GM18498 (cell line): Measurements from ENCODE around the gene MAN1C1.
"Not testable (repeated sequence)": the region's sequence is repeated elsewhere in the genome, so short reads cannot be mapped to it uniquely, and the experiment has no call there.

Experiments
- ATAC-seq: cut with Tn5 transposase; IDR thresholded peaks from one replicate; pipeline ENCODE4 v1.9.1; 2021; ENCODE audit warnings: mild to moderate bottlenecking, moderate library complexity; ENCODE audit not compliant: unreplicated experiment

MAN1C1 gene

DNA sequence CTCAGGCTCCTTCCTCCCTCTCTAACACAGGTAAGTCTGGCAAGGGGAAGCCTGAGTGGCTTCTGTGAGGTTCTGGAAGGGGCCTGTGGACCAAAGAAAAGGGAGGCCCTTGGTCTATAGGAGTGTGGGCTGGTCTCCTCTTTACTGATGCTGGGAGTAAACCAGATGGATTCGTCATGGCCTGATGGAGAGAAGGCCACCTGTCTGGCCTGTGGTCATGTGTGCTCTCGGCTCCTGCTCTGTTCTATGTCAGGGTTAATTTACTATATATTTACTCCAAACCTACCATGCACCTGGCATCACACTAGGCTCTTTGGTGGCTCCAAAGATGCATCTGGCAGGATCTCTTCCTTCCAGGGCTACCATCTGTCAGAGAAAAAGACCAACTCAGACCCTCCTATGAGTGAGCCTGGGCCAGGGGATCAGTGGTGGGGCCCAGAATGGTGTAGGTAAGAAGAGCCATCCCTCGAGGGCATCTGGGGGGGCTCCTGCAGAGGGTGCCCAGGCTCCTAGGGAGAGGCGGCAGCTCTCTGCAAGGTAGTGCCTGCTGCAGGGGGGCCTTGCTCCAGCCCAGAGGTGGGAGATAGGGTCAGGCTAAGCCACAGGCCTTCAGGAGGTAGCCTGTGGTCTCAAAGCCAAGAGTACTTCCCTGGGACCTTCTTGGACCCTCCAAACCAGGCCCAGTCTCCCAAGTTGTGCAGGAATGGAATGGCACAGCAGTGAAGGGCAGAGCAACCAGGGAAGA, 115.2 kb downstream of the MAN1C1 start:
- no peak for ATAC-seq

DNA sequence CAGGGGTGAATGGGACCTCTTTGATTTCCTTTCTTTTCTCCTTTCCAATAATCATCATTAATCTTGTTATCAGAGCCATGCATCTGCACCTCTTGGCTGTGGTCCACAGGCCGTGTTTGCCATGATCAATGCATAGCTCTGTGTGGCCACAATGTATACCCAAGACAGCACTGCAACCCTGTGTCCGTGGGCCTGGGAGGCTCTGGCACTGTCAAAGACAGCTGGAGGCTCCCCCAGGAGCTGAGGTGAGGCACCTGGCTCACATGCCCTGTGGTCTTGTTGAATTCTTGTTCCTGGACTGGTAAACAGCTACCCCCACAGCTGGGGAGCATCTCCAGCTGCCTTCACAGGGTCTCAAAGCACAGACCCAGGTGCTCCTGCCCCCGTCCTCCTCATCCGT, 116.2 kb downstream of the MAN1C1 start:
- ATAC-seq, result no peak

DNA sequence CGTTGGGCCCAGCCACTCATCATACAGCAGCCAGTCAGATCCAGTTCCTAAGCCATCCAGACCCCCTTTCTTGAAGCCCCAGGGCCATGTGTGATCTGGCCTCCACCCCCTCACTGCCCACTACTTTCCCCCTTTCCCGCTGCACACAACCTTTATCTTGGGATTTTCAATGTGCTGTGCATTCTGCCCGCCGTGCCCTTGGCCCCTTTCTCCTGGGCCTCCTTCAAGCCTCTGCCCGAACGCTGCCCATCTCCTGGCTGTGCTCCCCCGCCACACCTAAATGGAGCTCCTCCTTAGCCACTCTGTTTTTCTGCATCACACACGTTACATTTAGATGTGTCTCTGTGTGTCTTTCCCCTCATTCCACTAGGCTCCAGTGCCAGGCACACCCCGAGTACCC, 116.7 kb downstream of the MAN1C1 start:
- ATAC-seq, result no peak

DNA sequence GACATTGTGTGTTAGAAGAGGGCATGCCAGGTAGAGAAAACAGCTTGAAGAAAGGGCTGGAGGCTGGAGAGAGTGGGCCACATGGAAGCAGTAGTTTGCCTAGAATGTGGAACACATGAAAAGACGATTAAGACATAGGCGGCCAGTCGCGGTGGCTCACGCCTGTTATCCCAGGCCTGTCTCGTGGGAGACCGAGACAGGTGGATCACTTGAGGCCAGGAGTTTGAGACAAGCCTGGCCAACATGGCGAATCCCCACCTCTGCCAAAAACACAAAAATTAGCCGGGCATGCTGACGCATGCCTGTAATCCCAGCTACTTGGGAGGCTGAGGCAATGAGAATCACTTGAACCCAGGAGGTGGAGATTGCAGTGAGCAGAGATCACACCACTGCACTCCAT, 118.4 kb downstream of the MAN1C1 start:
- ATAC-seq, result not testable (repeated sequence)

DNA sequence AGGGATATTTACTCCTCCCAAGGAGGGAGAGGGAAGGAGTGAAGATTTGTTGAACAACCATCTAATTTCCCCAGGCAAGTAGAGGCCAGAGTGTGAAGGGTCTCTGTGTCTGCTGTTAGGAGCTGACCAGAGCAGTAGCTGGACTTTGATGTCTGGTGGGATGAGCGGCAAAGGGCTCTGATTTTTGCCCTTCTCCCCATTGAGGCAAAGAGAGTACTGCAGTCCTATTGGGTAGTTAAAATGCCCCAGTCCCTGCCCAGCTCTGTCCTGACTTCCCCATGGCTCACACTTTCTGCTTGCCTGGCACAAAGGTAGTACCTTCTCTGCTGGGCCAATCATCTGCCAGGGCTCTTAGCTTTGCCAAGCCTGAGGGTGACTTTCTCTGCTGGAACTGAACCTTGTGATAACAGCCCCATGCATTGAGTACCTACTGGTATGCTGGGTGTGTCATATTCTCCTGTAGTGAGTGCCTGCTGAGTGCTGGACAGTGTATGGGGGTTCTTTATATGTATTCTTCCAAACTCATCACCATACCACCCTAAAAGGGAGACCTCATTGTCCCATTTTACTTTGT, 119.5 kb downstream of the MAN1C1 start:
- ATAC-seq, result no peak

DNA sequence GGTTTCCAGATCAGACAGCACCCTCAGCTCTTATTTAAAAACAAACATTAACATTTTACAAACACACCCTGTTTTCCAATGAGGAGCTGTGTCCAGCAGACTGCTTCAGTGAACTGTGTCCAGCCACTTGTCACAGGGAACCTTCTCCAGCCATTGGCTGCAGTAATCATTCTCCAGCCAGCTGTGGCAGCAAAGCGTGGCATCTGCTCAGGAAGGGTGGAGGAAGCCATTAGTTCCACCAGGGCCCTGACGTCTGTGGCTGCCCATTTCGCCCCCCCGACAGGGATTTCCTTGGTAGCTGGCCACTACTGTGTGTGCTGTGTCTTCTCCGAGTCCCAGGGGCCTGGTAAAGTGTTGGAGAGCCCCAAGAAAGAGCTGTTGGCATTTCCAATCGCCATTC, 120.5 kb downstream of the MAN1C1 start:
- no peak for ATAC-seq

DNA sequence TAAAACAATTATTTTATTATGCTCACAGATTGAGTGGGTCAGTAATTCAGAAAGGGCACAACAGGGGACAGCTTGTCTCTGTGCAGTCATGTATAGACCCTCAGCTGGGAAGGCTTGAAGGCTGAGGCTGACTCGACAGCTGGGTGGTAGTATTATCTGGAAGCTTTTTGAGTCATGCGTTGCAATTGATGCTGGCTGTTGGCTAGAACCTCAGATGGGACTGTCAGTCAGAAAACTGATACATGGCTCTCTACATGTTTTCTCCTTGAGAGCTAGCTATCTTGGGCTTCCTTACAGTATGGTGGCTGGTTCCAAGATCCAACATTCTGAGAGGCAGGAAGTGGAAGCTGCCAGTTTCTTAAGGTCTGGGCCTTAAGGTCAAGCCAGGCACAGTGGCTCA, 121.9 kb downstream of the MAN1C1 start:
- no peak for ATAC-seq

DNA sequence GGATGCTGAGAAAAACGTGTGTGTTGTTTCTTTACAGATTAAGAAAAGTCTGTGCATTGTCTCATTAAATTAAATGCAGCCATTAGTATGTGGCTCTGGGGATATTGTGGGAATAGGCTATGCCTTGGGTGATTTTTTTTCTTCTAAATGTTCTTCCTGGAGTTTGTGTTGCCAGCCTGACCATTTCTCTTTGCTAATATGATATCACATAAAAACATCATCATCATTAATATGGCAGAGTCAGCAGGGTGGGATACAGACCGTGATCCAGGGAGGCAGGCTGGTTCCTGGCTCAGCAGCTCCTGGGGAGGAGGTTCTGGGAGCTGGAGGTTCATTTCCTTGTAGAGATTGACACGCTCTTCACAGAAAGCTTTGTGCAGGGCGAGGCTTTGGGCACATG, 122.8 kb downstream of the MAN1C1 start:
- no peak for ATAC-seq

DNA sequence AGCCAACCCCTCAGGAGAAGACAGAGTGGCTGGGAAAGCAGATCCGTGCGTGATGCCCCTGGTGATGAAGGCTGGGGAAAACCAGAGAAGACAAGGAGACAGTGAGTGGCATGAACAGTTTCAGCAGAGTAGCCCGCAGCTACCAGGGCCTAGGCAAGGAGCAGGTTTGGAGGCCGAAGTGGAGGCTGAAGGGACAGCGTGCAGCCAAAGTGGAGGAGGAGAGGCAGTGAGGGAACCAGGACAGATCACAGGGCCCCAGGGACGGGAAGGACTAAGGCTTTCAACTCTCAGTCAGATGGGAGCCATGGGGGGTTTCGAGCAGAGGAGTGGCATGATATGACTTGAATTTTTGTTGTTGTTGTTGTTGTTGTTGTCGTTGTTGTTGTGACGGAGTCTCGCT, 123.5 kb downstream of the MAN1C1 start:
- no peak for ATAC-seq

DNA sequence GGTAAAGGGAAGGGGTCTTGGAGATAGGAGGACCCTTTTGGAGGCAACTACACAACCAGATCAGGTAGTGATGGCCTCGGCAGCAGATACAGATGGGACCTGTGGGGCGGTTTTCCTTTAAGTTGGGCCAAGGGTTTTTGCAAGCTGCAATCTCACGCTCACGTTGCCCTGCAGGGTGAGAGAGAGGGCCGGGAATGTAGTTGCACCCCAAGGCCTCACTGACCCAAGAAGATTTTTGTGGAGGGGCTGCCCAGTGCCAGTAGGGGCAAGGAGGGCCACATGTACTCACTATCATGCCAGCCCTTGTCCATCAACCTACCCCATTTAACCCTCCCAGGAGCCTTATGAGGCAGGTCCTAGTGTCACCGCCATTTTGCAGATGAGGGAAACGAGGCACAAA, 125.7 kb downstream of the MAN1C1 start:
- ATAC-seq, result no peak

DNA sequence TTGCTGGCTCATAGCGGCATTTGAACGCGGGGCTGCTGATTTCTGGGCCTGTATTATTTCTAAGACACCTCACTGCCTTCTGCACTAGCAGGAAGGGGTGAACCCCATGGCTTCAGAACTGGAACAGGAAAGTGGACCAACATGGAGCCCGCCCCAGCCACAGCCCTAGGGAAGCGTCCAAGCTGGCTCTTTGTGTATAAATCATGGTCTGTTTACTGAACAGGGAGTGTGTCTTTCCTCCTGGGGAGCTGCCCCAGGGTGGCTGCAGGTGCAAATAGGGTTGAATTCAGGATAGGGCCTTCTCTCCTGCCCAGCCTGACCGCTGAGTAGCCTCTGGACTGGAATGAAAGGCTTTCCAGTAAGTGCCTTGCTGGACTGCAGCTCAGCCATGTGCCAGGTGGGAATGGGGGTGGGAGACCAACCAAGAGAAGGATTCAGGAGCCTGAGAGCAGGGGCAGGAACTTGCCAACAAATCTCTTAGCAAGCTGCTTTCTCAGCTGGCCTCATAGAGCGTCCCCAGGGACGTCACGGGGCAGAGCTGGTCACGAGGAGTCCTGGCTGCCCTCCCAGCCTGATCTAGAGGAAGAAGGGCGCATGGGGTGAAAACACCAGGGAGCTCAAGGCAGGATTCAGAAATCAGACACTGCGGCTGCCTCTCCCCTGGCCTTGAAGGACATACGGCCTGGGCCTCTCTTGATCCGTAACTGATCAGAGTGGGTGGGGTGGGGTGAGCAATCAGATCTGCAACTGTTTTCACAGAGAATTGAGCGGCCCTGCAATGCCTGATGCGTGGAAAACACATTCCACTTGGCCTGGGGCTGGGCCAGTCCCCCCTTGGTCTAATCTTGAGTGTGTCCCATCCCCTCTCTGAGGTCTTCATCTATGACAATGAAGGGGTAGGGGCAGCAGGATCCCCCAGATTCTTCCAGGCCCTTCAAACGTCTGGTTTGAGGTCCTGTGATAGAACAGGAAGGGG, 126.9 kb downstream of the MAN1C1 start:
- ATAC-seq, result no peak

DNA sequence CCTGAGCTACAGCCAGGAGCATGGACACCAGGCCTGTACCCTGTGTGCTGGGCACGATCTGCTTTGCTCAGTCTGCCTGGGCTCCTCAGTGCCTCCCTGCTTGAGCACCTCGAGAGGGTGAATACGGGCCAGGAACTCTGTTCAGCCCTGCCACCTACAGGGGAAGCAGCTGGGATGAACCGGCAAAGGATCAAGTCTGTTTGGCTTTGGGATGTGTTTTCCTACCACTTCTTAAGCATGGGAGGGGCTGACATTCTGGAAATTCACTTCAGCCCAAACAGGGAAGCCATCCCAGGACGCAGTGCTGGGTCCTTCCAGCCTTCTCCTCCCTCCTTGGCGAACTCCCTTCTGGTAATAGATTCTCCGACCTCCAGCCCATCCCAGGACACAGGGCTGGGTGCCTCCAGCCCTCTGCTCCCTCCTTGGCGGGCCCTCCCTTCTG, 127.6 kb downstream of the MAN1C1 start:
- ATAC-seq, result no peak

DNA sequence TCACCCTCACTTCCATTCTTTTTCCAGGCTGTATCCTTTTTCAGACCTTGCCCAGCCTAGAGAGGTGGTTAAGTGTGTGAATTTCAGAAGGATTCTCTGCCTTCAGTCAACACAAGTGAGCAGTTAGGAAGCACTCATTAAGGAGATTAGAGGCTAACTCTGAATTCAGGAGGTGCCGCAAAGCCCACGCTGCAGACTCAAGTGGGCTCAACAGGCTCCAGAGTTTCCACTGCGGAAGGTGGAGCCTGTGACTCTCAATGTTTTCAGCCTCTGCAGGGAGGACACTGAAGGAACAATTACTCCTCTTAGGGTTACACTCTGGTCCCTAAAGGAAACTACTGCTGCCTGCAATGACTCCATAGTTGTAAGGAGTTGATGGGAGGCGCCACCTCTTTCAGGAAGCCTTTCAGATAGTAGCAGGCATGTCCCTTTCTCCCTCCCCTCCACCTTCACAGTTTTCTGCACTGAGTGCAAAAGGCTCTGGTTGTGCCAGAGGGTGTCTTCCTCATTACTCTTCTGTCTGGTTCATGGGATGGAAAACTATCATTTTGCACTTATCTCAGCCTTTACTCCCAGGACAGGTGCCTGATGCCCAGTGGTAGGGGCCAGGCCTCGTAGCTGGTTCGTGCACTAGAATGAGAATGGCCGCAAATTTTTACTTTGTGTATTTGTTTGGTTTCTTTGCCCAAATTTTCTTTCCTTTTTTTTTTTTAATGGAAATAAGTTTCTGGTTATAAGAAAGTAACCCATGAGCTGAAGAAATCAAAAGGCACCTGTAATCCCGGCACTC, 128.2 kb downstream of the MAN1C1 start:
- ATAC-seq, result no peak

DNA sequence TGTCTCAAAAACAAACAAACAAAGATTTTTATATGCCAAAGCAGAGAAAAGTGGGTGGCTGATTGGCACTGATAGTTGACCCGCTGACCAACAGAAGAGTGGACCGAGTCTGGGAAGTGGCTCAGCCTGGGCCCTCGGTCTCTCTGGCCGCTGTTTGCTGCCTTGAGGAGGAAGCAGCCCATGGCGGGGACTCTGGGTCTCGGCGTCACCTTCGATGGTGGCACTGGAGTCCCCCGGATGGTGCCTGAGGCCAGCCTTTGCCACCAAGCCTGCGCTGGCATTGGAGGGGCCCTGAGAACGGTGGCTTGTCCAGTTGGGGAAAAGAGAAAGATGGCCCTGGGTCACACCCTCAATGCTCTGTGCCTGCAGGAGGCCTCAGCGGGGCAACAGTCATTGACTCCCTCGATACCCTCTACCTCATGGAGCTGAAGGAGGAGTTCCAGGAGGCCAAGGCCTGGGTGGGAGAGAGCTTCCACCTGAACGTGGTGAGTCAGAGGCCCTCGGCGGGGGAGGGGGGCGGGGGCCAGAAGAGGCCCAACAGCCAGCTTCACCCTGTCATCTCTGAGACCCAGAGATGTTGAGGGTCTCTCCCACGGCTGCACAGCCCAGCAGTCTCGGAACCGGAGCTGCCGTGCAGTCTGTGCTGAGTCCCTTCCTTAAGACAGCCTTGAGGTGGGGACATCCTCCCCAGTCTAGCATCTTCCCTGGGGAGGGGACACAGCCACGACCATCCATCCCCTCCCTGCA, 129.9 kb downstream of the MAN1C1 start:
- no peak for ATAC-seq

DNA sequence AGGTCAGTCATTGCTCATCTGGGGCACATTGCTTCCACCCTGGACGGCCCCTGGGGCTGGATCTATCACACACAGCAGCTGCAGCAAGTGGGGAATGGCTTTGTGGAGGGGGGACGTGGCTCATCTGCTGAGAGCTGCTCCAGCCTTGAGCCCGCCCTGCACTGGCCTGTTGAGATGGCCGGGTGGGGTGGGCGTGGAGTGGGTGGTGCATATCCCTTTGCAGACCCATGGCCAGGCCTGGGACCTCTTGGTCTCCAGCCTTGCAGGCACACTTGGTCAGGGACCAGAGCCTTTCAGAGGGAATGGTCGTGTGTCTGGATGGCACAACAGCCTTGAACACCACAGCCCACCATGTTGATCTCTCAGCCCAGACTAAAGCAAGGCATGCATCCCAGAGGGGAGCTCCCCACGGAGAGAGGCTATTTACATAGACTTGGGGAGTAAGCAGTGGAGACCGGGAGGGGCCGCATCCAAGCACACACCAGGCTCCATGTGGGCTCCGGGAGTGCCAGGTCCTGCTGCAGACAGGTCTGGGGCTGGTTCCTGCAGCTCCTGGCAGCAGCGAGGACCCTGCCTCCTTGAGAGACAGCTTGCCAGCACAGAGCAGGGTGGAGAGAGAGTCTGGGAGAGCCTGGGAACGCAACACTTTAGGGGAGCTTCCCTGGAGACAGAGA, 130.6 kb downstream of the MAN1C1 start:
- ATAC-seq, result no peak

DNA sequence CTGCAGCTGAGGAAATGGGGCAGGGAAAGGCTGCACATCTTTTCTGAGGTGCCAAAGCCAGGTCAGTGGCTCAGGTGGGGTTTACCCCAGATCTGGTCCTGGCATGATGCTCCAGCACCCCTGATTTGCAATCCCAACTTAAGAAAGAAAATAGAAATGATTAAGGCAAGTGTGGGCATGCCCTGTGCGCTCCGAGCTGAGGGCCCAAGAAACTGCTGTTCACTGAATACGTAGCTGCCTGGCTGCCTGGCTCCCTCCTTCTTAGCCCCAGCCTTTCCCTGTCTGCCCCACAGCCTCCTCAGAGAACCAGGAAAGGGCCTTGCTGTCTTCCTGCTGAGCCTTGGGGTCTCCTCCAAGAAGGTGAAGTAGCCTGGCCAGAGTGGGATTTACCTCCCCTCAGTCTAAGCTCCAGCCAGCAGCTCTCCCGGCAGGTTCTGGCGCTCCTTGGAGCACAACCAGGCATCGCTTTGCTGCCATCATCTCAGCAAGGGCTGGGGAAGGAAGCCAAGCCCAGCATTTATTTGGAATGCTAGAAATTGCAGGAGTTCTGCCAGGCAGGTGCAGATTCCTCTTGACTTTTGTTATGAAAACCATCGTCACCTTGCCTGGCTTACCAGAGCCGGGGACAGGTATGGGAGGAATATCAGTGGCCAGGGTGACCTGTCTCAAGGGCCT, 132.1 kb downstream of the MAN1C1 start:
- no peak for ATAC-seq

DNA sequence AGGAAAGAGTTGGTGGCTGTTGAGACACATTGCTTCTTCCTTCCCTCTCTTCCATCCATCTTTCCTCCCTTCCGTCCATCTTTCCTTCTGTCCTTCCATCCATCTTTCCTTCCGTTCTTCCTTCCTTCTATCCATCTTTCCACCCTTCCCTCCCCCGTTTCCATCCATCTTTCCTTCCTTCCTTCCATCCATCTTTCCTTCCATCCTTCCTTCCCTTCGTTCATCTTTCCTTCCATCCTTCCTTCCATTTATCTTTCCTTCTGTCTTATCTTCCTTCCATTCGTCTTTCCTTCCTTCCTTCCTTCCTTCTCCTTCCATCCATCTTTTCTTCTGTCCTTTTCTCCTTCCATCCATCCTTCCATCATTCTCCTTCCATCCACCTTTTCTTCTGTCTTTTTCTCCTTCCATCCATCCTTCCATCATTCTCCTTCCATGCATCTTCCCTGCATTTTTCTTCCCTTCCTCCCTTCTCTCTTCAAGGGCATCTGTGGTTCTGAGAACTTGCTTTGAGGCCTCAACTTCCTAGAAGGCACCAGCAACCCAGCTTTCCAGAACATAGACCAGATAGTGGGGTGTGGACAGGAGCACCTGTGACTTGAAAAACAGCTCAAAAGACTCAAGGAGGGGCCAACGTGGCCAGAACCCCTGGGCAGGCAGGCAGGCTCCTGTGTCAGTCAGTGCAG, 134.5 kb downstream of the MAN1C1 start:
- ATAC-seq, result no peak

DNA sequence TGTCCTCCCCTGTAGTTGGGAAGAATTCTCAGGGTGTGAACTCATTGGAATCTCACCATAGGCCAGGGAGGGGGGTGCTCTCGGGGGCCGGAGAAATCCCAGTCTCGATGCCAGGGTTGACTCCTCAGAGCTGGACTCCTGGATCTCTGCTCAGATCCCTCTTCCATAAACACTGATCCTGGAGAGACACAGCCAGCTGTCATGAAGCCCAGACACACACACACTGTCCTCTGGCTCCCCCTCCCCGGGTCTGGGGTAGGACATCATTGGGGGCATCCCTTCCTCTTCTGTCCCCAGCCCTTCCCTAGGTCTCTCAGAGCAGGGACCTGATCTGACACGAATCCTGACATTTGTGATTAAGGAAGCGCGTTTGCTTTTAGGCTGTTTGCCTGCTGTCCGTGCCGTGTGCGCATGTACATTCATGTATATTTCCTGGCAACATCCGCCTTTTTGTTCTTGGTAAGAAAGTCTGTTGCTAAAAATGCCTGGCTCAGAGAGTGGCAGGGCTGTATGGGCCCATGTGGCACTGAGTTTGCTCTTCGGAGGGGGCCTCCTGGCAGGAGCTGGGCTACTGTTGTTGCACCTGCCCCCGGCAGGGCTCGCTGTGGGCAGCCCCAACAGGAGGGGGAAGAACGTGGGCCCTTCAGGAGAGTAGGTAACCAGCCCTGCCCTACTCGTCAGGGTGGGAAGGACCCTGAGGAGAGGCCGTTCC, 138.0 kb downstream of the MAN1C1 start:
- ATAC-seq, result no peak
